Upper lobe of right lung (tissue), 1 donor: ENCODE measurements around the gene RUSF1. TPM values are rescaled to one million over a fixed set of nuclear protein-coding genes. Genes with fewer than 3 reads are reported as not detected.

ENCODE experiments used
- ATAC-seq: fragments of 200-7000 bp; cut with Tn5 transposase; one replicate; pipeline ENCODE4 v1.9.1; 2020; ENCODE audit warnings: mild to moderate bottlenecking, moderate library complexity
- DNase-seq: peaks from one replicate; pipeline ENCODE4 v3.0.0-alpha.2; 2020
- H3K27ac ChIP-seq: fragments of 200-600 bp; one replicate; pipeline ENCODE4 v1.8.0; 2022
- H3K27me3 ChIP-seq: fragments of 200-600 bp; one replicate; pipeline ENCODE4 v1.8.0; 2022; ENCODE audit warnings: mild to moderate bottlenecking
- H3K36me3 ChIP-seq: fragments of 200-600 bp; one replicate; pipeline ENCODE4 v1.8.0; 2022
- H3K4me1 ChIP-seq: fragments of 200-600 bp; one replicate; pipeline ENCODE4 v1.8.0; 2022
- H3K4me3 ChIP-seq: fragments of 200-600 bp; one replicate; pipeline ENCODE4 v1.8.0; 2022; ENCODE audit warnings: mild to moderate bottlenecking
- H3K9me3 ChIP-seq: fragments of 200-600 bp; one replicate; pipeline ENCODE4 v1.8.0; 2022
- intact Hi-C: fragments of 100-400 bp; cut with DNase I; formaldehyde crosslinking; loops from one replicate; pipeline ENCODE4 v1.11.0; 2022
- total RNA-seq: library from RNA; stranded (reverse); fragmentation: NEBNext Ultra II Directional; extraction: Animal tissue kit (Norgen Biotek cat#: 25700); gene quantifications from one replicate; pipeline ENCODE4 v1.2.1, GENCODE V29; 2021
- TF ChIP-seq, protein P1 (sequence below): fragments of 200-600 bp; IDR thresholded peaks from one replicate; pipeline ENCODE4 v1.8.0; 2022; ENCODE audit warnings: antibody characterized with exemption
- donor health status: DM: no; HTN: yes; CAD: no; lungs with severe emphysema.

The RUSF1 gene
- total RNA-seq, 1 donor from 2014 or later: 62.8 TPM

DNA sequence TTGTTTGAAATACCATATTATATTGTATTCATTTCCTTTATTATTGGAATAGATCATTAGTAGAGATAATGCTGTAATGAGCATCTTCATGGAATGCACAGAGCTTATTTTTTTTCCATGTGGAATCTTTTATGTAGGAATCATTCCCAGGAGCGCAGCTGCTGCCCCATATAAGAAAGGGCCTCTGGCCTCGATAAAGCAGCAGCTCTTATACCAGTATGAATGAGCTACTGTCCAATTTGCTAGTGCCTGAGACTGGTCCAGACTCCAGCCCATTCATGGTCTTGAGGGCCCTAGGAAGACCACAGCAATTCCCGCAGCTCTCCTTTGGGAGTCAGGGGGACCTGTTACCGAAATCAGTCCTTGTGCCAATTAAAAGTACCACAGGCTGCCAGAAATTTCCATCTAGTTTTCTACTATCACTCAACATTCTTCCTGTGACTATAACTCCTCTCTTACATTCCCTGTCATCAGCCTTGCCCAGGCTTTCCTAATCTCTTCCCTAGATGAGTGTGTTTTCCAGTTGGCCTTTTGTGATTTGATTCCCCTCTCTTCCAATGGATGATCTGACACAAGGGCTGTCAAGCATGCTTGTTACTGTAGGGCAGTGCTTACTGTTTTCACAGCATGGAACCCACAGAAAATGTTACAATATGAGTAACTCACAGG, 67.5 kb downstream of the RUSF1 start:
- no peak for DNase-seq
- Histone ChIP-seq H3K27me3 (no peaks in the 10 kb centered on the region), H3K27ac (no peak overlapping the region), H3K4me3 (no peak overlapping the region), H3K9me3 (no peaks in the 10 kb centered on the region), H3K4me1 (peaks cover 4% of the 10 kb centered on the region), H3K36me3 (no peaks in the 10 kb centered on the region)
- ATAC-seq: no peak
- TF ChIP-seq, protein P1, sequence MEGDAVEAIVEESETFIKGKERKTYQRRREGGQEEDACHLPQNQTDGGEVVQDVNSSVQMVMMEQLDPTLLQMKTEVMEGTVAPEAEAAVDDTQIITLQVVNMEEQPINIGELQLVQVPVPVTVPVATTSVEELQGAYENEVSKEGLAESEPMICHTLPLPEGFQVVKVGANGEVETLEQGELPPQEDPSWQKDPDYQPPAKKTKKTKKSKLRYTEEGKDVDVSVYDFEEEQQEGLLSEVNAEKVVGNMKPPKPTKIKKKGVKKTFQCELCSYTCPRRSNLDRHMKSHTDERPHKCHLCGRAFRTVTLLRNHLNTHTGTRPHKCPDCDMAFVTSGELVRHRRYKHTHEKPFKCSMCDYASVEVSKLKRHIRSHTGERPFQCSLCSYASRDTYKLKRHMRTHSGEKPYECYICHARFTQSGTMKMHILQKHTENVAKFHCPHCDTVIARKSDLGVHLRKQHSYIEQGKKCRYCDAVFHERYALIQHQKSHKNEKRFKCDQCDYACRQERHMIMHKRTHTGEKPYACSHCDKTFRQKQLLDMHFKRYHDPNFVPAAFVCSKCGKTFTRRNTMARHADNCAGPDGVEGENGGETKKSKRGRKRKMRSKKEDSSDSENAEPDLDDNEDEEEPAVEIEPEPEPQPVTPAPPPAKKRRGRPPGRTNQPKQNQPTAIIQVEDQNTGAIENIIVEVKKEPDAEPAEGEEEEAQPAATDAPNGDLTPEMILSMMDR: no peak
- intact Hi-C loops: loop anchor here (5.0 kb wide), 1 partner anchor 453 kb away; the partner anchor contains the start of gene HSD3B7

DNA sequence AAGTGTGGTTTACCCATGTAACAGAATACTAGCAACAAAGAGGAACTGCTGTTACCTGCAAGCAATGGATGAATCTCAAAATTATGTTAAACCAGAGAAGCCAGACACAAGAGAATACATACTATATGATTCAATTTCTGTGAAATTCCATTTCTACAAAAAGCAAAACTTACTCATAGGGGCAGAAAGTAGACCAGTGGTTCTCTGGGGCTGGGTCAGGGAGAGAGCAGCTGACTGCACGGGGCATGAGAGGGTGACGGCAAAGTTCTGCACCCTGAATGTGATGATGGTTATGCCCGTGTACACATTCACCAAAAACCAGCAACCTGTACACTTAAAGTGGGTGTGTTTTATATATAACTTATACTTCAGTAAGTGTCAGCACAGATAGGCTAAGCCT, 68.7 kb downstream of the RUSF1 start:
- DNase-seq: no peak
- TF ChIP-seq, protein P1: no peak
- no peaks in the 10 kb centered on the region for H3K27me3 ChIP-seq
- no peaks in the 10 kb centered on the region for H3K36me3 ChIP-seq
- H3K27ac ChIP-seq: no peak overlapping the region
- ATAC-seq: no peak
- peaks cover 4% of the 10 kb centered on the region for H3K4me1 ChIP-seq
- intact Hi-C loops: no loop called here
- H3K9me3 ChIP-seq: no peaks in the 10 kb centered on the region
- H3K4me3 ChIP-seq: no peak overlapping the region

Other genes with a start within 250 kb of the RUSF1 start
- 44.8 TPM for gene ITGAM, start 248.4 kb downstream of the RUSF1 start, total RNA-seq
- 184 TPM for gene ITGAX, start 153.2 kb downstream of the RUSF1 start, total RNA-seq
- gene ITGAD, start 115.1 kb downstream of the RUSF1 start, total RNA-seq: 0.20 TPM
- not detected for gene COX6A2, start 80.0 kb downstream of the RUSF1 start, total RNA-seq
- gene ZNF843, start 65.6 kb downstream of the RUSF1 start, total RNA-seq: 0.84 TPM
- gene ARMC5, start 48.9 kb downstream of the RUSF1 start, total RNA-seq: 10.8 TPM
- gene TGFB1I1, start 36.2 kb downstream of the RUSF1 start, total RNA-seq: 49.9 TPM
- 3.1 TPM for gene SLC5A2, start 25.3 kb downstream of the RUSF1 start, total RNA-seq
- gene AHSP, start 19.5 kb upstream of the RUSF1 start, total RNA-seq: not detected